ENCODE measurements around the gene CSRP2. TPM values are rescaled to one million over a fixed set of nuclear protein-coding genes. Genes with fewer than 3 reads are reported as not detected.

The CSRP2 gene
- total and polyA plus RNA-seq, 8 donors, result 6.4 to 162 (median 32.7) TPM; not detected in 1

DNA sequence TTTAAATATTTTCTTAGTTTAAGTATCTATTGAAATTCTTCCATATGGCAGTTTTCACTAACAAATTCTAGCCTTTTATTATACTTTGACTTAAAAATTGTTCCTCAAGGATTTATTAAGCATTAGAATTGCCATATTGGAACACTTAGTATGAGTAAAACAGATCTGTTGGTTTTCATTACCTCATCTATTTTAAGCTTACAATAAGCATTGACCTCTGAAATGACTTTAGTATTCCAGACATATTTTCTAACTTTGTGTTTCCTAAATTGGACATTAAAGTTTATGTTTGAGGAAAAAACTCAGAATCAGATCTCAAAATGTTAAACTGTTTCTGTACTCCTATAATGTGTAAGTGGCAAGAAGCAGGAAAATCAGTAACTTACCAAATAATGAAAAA lies 48.4 kb downstream of the CSRP2 start:
- H3K4me3 ChIP-seq, result no peak overlapping the region
- intact Hi-C loops (cut with DNase I; ENCODE audit: low total_unique reads), result no loop called here
- peaks cover 0 to 12% (median 5%) of the 10 kb centered on the region in 4 donors for H3K9me3 ChIP-seq
- no peaks in the 10 kb centered on the region for H3K4me1 ChIP-seq
- H3K27ac ChIP-seq, result no peak overlapping the region
- TF ChIP-seq POLR2A (IDR thresholded peaks at IDR 0.05) (no peak), EP300 (IDR thresholded peaks at IDR 0.05) (no peak), POLR2AphosphoS5 (IDR thresholded peaks at IDR 0.05) (no peak)
- TF ChIP-seq, protein P1, sequence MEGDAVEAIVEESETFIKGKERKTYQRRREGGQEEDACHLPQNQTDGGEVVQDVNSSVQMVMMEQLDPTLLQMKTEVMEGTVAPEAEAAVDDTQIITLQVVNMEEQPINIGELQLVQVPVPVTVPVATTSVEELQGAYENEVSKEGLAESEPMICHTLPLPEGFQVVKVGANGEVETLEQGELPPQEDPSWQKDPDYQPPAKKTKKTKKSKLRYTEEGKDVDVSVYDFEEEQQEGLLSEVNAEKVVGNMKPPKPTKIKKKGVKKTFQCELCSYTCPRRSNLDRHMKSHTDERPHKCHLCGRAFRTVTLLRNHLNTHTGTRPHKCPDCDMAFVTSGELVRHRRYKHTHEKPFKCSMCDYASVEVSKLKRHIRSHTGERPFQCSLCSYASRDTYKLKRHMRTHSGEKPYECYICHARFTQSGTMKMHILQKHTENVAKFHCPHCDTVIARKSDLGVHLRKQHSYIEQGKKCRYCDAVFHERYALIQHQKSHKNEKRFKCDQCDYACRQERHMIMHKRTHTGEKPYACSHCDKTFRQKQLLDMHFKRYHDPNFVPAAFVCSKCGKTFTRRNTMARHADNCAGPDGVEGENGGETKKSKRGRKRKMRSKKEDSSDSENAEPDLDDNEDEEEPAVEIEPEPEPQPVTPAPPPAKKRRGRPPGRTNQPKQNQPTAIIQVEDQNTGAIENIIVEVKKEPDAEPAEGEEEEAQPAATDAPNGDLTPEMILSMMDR (IDR thresholded peaks at IDR 0.05), result no peak
- peaks cover 0 to 67% (median 57%) of the 10 kb centered on the region in 4 donors for H3K36me3 ChIP-seq
- no peak for DNase-seq
- no peaks in the 10 kb centered on the region for H3K27me3 ChIP-seq

DNA sequence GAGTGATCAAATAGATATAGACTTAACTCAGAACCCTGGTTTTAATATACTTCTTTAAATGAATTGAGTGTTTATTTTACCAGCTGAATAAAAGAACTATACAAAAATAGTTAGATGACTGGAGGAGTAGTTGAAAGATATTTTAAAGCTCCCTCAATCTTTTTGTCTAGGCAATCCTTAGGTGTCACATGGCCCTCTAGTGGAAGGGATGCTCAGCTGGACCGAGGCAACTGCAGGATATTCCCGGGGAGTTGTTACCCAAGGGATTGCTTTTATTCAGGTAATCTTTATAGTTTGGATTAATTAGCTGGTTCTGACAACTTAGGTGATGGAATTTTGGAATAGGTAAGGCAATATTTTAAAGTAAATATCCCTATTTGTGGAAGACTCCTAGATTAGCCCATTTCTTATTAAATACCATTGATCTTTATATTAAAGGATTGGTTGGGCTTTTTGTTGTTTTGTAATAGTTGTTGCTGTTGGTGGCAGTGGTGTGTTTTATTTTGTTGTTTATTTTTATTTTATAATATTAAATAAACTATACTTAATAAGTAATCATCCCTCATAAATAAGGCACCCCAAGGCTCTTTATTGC lies 57.8 kb downstream of the CSRP2 start:
- no peaks in the 10 kb centered on the region for H3K4me1 ChIP-seq
- intact Hi-C loops (cut with DNase I; ENCODE audit: low total_unique reads), result no loop called here

DNA sequence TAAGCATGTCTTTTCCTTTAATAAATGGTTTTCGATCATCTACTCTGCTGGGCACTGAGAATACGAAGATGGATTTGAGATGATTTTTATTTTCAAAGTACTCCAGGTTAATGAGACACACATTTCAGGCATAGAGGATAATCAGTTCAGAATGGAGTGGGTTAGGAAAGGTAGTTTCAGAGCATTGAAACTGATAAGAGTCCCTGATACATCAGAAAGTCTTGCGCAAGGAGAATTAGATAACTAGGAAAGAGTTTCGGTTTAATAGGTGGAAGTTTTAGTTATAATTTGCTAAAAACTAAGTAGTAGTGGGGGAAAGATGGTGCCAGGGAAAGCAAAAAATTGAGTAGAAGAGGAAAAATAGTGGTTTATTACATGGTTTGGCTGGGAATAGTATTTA lies 64.8 kb downstream of the CSRP2 start:
- Histone ChIP-seq H3K27me3 (no peaks in the 10 kb centered on the region), H3K36me3 (peaks cover 0 to 67% (median 47%) of the 10 kb centered on the region in 4 donors), H3K9me3 (no peaks in the 10 kb centered on the region), H3K27ac (no peak overlapping the region), H3K4me3 (no peak overlapping the region), H3K4me1 (no peaks in the 10 kb centered on the region)
- no peak for DNase-seq
- WGBS, 5 donors, result 83 to 96% (median 92%) methylated on average over 4 of the region's 4 CpGs
- TF ChIP-seq, protein P1 (IDR thresholded peaks at IDR 0.05), result no peak
- TF ChIP-seq POLR2AphosphoS5 (IDR thresholded peaks at IDR 0.05) (no peak), POLR2A (IDR thresholded peaks at IDR 0.05) (no peak), EP300 (IDR thresholded peaks at IDR 0.05) (no peak)
- intact Hi-C loops (cut with DNase I; ENCODE audit: low total_unique reads), result no loop called here

More for the DNA sequence above, 57.8 kb downstream of the CSRP2 start:
- H3K9me3 ChIP-seq, result no peaks in the 10 kb centered on the region
- H3K27ac ChIP-seq, result no peak overlapping the region
- TF ChIP-seq POLR2A (IDR thresholded peaks at IDR 0.05), result no peak
- TF ChIP-seq, protein P1 (IDR thresholded peaks at IDR 0.05), result peak in 4 of 7 experiments; percentile 28 to 42 (median 36)
- peak in 1 of 2 donors; percentile 50 for DNase-seq
- no peaks in the 10 kb centered on the region for H3K27me3 ChIP-seq
- H3K4me3 ChIP-seq, result no peak overlapping the region
- H3K36me3 ChIP-seq, result peaks cover 12 to 43% (median 32%) of the 10 kb centered on the region in 4 donors
- 15 to 41% (median 26%) methylated on average over 2 of the region's 2 CpGs for WGBS, 5 donors

DNA sequence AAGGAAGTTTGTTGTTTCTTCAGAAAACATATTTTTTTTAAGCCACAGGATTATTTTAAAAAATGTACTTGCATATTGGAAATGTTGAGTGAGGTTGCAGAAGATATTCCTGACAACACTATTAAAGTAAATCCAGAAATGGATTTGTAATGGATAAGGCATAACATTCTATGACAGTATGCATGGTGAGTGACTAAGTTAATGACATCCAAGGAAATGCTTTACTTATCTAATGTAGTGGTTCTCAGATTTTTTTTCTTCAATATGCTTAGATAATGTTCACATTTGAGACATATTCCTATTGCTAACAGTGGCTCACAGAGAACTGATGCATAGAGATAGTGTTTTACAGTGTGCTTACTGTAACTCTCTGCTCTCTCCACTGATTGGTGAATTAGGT lies 65.6 kb downstream of the CSRP2 start:
- H3K36me3 ChIP-seq, result peaks cover 0 to 72% (median 47%) of the 10 kb centered on the region in 4 donors
- no peaks in the 10 kb centered on the region for H3K4me1 ChIP-seq
- H3K27me3 ChIP-seq, result no peaks in the 10 kb centered on the region
- H3K9me3 ChIP-seq, result no peaks in the 10 kb centered on the region
- intact Hi-C loops (cut with DNase I; ENCODE audit: low total_unique reads), result no loop called here
- TF ChIP-seq POLR2A (IDR thresholded peaks at IDR 0.05) (no peak), POLR2AphosphoS5 (IDR thresholded peaks at IDR 0.05) (no peak), EP300 (IDR thresholded peaks at IDR 0.05) (no peak)
- TF ChIP-seq, protein P1 (IDR thresholded peaks at IDR 0.05), result no peak
- no peak overlapping the region for H3K4me3 ChIP-seq
- no peak overlapping the region for H3K27ac ChIP-seq
- no peak for DNase-seq

Measured in stomach (tissue), 9 donors.